OCI-LY7 (cell line): ENCODE results near the gene CD55.

Experiments used
- EZH2phosphoT487 ChIP-seq: fragments of 200-600 bp; sonication (generic); IDR thresholded peaks from 2 replicates; pipeline ENCODE4 v1.6.1; 2018; ENCODE audit warnings: low read depth, borderline replicate concordance, mild to moderate bottlenecking, mixed run types, antibody characterized with exemption, low read length, moderate library complexity, mixed read lengths
- TF ChIP-seq, protein P1 (sequence below): fragments of 200-600 bp; sonication (generic); conservative IDR thresholded peaks from 2 replicates; pipeline ENCODE4 v1.5.1; 2014; ENCODE audit warnings: mild to moderate bottlenecking, antibody characterized with exemption, low read length, moderate library complexity, mixed read lengths

DNA sequence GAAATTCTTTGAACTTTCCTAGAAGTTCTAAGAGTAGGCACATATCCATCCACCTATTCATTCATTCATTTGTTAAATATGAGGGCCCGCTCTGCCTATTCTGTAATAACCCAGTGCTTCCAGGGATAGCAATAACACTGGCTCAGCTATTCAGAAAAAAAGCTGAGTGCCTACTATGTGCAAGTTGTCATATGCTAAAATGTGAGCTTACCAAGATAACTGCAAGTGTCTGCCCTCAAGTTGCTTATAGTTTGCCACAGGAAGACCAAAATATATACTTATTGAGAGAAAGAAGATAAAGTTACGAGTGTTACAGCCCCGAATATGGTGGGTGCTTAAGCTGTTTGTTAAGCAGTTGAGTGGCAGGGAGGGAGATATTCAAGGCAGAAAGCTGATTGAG, 39.6 kb downstream of the CD55 start:
- TF ChIP-seq, protein P1, sequence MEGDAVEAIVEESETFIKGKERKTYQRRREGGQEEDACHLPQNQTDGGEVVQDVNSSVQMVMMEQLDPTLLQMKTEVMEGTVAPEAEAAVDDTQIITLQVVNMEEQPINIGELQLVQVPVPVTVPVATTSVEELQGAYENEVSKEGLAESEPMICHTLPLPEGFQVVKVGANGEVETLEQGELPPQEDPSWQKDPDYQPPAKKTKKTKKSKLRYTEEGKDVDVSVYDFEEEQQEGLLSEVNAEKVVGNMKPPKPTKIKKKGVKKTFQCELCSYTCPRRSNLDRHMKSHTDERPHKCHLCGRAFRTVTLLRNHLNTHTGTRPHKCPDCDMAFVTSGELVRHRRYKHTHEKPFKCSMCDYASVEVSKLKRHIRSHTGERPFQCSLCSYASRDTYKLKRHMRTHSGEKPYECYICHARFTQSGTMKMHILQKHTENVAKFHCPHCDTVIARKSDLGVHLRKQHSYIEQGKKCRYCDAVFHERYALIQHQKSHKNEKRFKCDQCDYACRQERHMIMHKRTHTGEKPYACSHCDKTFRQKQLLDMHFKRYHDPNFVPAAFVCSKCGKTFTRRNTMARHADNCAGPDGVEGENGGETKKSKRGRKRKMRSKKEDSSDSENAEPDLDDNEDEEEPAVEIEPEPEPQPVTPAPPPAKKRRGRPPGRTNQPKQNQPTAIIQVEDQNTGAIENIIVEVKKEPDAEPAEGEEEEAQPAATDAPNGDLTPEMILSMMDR: no peak
- no peak for TF ChIP-seq EZH2phosphoT487
